ENCODE data around the gene AKAP6. TPM values are rescaled to one million over a fixed set of nuclear protein-coding genes. Genes with fewer than 3 reads are reported as not detected.

The AKAP6 gene
- total RNA-seq, 1 experiment from 2014 or later = 1.9 TPM

DNA sequence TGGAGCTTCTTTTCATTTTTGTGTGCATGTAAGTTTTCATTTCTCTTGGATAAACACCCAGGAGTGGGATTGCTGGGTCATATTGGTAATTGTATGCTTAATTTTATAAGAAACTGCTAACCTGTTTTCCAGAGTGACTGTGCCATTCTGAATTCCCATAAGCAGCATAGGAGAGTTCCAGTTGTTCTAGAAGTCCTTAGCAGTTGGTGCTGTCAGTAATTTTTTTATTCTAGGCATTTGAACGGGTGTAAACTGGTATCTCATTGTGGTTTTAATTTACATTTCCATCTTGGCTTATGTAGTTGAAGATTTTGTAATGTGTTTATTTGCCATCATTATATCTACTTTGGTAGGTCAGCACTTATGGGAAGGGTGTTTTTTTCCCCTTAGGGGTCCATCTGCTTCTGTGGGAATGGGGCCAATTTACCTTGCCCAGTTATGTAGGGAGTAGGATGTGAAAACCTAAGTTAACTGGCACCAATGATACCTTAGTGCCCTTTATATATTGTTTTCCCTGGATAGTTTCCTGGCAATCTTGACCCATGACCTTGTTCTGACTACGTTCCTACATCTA is 202.9 kb downstream of the AKAP6 start:
- RAD21 ChIA-PET (ENCODE audit: low non-redundant PET in 1 of 2, low total read pairs in 2 of 2, uncharacterized antibody in 2 of 2, unreplicated experiment in 2 of 2) = no interaction called here
- H3K9me2 ChIP-seq (ENCODE audit: insufficient read depth) = no peaks in the 10 kb centered on the region
- H3K4me1 ChIP-seq (ENCODE audit: control insufficient read depth in 1 of 2, insufficient read depth in 2 of 2, low read length in 2 of 2) = no peaks in the 10 kb centered on the region
- POLR2A ChIA-PET = no interaction called here
- BruUV-seq (replicated peaks) = no TSS peak
- ATAC-seq (no peak), DNase-seq (ENCODE audit: low read depth, low spot score) (no peak)
- no peak overlapping the region for H3K27ac ChIP-seq (ENCODE audit: low read depth, low read length)
- TF ChIP-seq CTCF (IDR thresholded peaks at IDR 0.05 in 2 of 3, conservative IDR thresholded peaks at IDR 0.05 in 1 of 3; ENCODE audit: borderline replicate concordance in 1 of 3, insufficient read depth in 1 of 3, low read depth in 2 of 3, low read length in 2 of 3) (no peak), ZFX (IDR thresholded peaks at IDR 0.05) (no peak), RAD21 (IDR thresholded peaks at IDR 0.05; ENCODE audit: low read depth) (no peak), SP1 (IDR thresholded peaks at IDR 0.05; ENCODE audit: low read depth) (no peak), FOSL1 (IDR thresholded peaks at IDR 0.05; ENCODE audit: low read depth) (no peak), YY1 (IDR thresholded peaks at IDR 0.05; ENCODE audit: extremely low read depth, insufficient replicate concordance, low read depth, low read length) (no peak), EZH2 (IDR thresholded peaks at IDR 0.05) (no peak), ZNF274 (IDR thresholded peaks at IDR 0.05; ENCODE audit: low read depth, low read length) (no peak), POLR2A (IDR thresholded peaks at IDR 0.05; ENCODE audit: borderline replicate concordance, extremely low read depth, insufficient read depth, insufficient read length) (no peak), POLR2AphosphoS5 (IDR thresholded peaks at IDR 0.05; ENCODE audit: low read depth, low read length) (no peak), ELF1 (IDR thresholded peaks at IDR 0.05; ENCODE audit: borderline replicate concordance, low read depth) (no peak), CBX3 (IDR thresholded peaks at IDR 0.05; ENCODE audit: low read depth) (no peak)
- H3K36me3 ChIP-seq (ENCODE audit: control insufficient read depth in 1 of 2, insufficient read depth in 2 of 2, low read length in 2 of 2) = no peaks in the 10 kb centered on the region
- H2AFZ ChIP-seq (ENCODE audit: low read depth, low read length, poor library complexity, severe bottlenecking) = no peak overlapping the region
- H3K4me3 ChIP-seq (replicated peaks in 1 of 2; ENCODE audit: low read depth in 1 of 2, low read length in 2 of 2) = no peak overlapping the region
- H3K9me3 ChIP-seq (ENCODE audit: control insufficient read depth in 1 of 2, insufficient read depth in 1 of 2, low read depth in 1 of 2, low read length in 2 of 2) = no peaks in the 10 kb centered on the region
- H4K20me1 ChIP-seq (ENCODE audit: insufficient read depth) = no peaks in the 10 kb centered on the region
- H3K79me2 ChIP-seq (ENCODE audit: insufficient read depth, low read length) = no peaks in the 10 kb centered on the region
- no peak overlapping the region for H3K4me2 ChIP-seq (ENCODE audit: low read length)
- no peaks in the 10 kb centered on the region for H3K27me3 ChIP-seq (ENCODE audit: insufficient read depth, low read length)
- CTCF ChIA-PET = no interaction called here
- H3K9ac ChIP-seq (ENCODE audit: low read length) = no peak overlapping the region
- intact Hi-C loops (cut with micrococcal nuclease) = no loop called here
